Measurements from ENCODE around the gene ANXA1. TPM values are rescaled to one million over a fixed set of nuclear protein-coding genes. Genes with fewer than 3 reads are reported as not detected.

The ANXA1 gene
- total and polyA plus RNA-seq, 2 donors (not counting 3 experiments of a cell fraction or from before 2014, with no cell fraction given), result 403 to 525 TPM

GRCh38 chr9:73154271-73154670 lies 2.6 kb downstream of the ANXA1 start:
- FAIRE-seq, result no peak
- H3K27ac ChIP-seq (ENCODE audit: insufficient read depth, low read depth, low read length), result peak overlapping the region; percentile 77
- peaks cover 76% of the 10 kb centered on the region for H3K79me2 ChIP-seq (ENCODE audit: control insufficient read depth, insufficient read depth, low read length)
- POLR2A ChIA-PET, result no interaction called here
- H3K4me3 ChIP-seq (replicated peaks in 1 of 3; ENCODE audit: insufficient read depth in 1 of 3, low read depth in 1 of 3, low read length in 3 of 3), result peak overlapping the region; percentile 44 to 98 (median 68)
- H3K9me3 ChIP-seq (replicated peaks; ENCODE audit: control insufficient read depth, insufficient read depth, low read length), result no peaks in the 10 kb centered on the region
- H3K27me3 ChIP-seq (ENCODE audit: control insufficient read depth in 2 of 2, insufficient read depth in 2 of 2, low read length in 2 of 2), result no peaks in the 10 kb centered on the region
- CTCF ChIA-PET, result interaction anchor here (1.0 to 4.4 kb wide), 3 partner anchors 11 to 297 kb away, joined by 3 to 90 read pairs (median 5); no protein-coding TSS in a partner anchor
- TF ChIP-seq POLR2AphosphoS5 (IDR thresholded peaks at IDR 0.05; ENCODE audit: insufficient read depth, low read depth, low read length) (no peak), CTCF (IDR thresholded peaks at IDR 0.05; ENCODE audit: extremely low read depth in 1 of 2, insufficient read depth in 1 of 2, low read depth in 1 of 2, low read length in 2 of 2) (no peak), GATA2 (IDR thresholded peaks at IDR 0.05; ENCODE audit: insufficient read depth, insufficient read length, low read depth, low read length) (no peak), POLR2A (IDR thresholded peaks at IDR 0.05; ENCODE audit: low read depth, low read length) (no peak), EZH2 (IDR thresholded peaks at IDR 0.05; ENCODE audit: borderline replicate concordance, low read depth, low read length, severe bottlenecking) (no peak), JUN (IDR thresholded peaks at IDR 0.05; ENCODE audit: borderline replicate concordance, insufficient read depth, insufficient read length, low read depth) (no peak), MYC (IDR thresholded peaks at IDR 0.05; ENCODE audit: low read depth, low read length) (no peak), FOS (IDR thresholded peaks at IDR 0.05; ENCODE audit: borderline replicate concordance, insufficient read depth, low read length) (no peak)
- TF ChIP-seq, protein P1, sequence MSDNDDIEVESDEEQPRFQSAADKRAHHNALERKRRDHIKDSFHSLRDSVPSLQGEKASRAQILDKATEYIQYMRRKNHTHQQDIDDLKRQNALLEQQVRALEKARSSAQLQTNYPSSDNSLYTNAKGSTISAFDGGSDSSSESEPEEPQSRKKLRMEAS (IDR thresholded peaks at IDR 0.05; ENCODE audit: insufficient read depth, insufficient read length), result no peak
- H3K4me1 ChIP-seq (ENCODE audit: control insufficient read depth, extremely low read depth, insufficient read depth, low read length), result peaks cover 55% of the 10 kb centered on the region
- no peak overlapping the region for H2AFZ ChIP-seq (ENCODE audit: low read depth, low read length)
- peaks cover 2 to 11% of the 10 kb centered on the region in 2 experiments for H3K36me3 ChIP-seq (ENCODE audit: control insufficient read depth in 2 of 2, extremely low read depth in 1 of 2, insufficient read depth in 2 of 2, low read length in 2 of 2)
- H4K20me1 ChIP-seq (replicated peaks; ENCODE audit: control insufficient read depth, extremely low read depth, insufficient read depth, low read length), result peaks cover 12% of the 10 kb centered on the region
- no TSS peak for BruUV-seq (replicated peaks)
- peak overlapping the region; percentile 76 for H3K4me2 ChIP-seq (ENCODE audit: insufficient read depth, low read length)
- intact Hi-C loops (cut with micrococcal nuclease), result loop anchor here (10.0 kb wide), 1 partner anchor 789 kb away; the partner anchor contains the start of gene ZFAND5
- peak overlapping the region; percentile 99 for H3K9ac ChIP-seq (replicated peaks; ENCODE audit: extremely low read depth, insufficient read depth, low read length)
- H3K9me1 ChIP-seq (replicated peaks; ENCODE audit: control insufficient read depth, extremely low read depth, insufficient read depth, low read length), result no peaks in the 10 kb centered on the region
- DNase-seq (ENCODE audit: low read depth, low spot score), result no peak
- dilution Hi-C loops (cut with MboI; ENCODE audit: extremely low pct_ligation_motif_present, low sequenced_read_pairs), result no loop called here
